ENCODE results near the gene H2BK1. TPM values are rescaled to one million over a fixed set of nuclear protein-coding genes. Genes with fewer than 3 reads are reported as not detected.

H2BK1 gene
- total RNA-seq, 1 experiment from 2014 or later = not detected

- DNase-seq (ENCODE audit: low spot score) = no peak
- in situ Hi-C loops (cut with HindIII; ENCODE audit: low sequenced_read_pairs) = no loop called here
Observed at GRCh38 chr7:151188252-151188542, 22.1 kb downstream of the H2BK1 start.

- in situ Hi-C loops (cut with HindIII; ENCODE audit: low sequenced_read_pairs) = no loop called here
- no peak for DNase-seq (ENCODE audit: low spot score)
Observed at GRCh38 chr7:151187409-151188251, 22.7 kb downstream of the H2BK1 start.

- no peak for DNase-seq (ENCODE audit: low spot score)
- in situ Hi-C loops (cut with HindIII; ENCODE audit: low sequenced_read_pairs) = no loop called here
Observed at GRCh38 chr7:151186640-151187408, 23.5 kb downstream of the H2BK1 start, which contains the start of gene ASB10. Gene ASB10, minus strand, starts transcription at chr7:151187250. Its CDS starts 120 bp downstream, at chr7:151187130.

GRCh38 chr7:151185762-151186639, 24.3 kb downstream of the H2BK1 start:
- in situ Hi-C loops (cut with HindIII; ENCODE audit: low sequenced_read_pairs) = no loop called here
- no peak for DNase-seq (ENCODE audit: low spot score)

GRCh38 chr7:151181011-151181431, 29.3 kb downstream of the H2BK1 start:
- no peak for DNase-seq (ENCODE audit: low spot score)
- in situ Hi-C loops (cut with HindIII; ENCODE audit: low sequenced_read_pairs) = no loop called here

- DNase-seq (ENCODE audit: low spot score) = no peak
- in situ Hi-C loops (cut with HindIII; ENCODE audit: low sequenced_read_pairs) = no loop called here
Observed at GRCh38 chr7:151179946-151180345, 30.3 kb downstream of the H2BK1 start.

GRCh38 chr7:151179287-151179860, 30.9 kb downstream of the H2BK1 start:
- in situ Hi-C loops (cut with HindIII; ENCODE audit: low sequenced_read_pairs) = no loop called here
- DNase-seq (ENCODE audit: low spot score) = no peak

- in situ Hi-C loops (cut with HindIII; ENCODE audit: low sequenced_read_pairs) = no loop called here
- no peak for DNase-seq (ENCODE audit: low spot score)
Observed at GRCh38 chr7:151178831-151179230, 31.5 kb downstream of the H2BK1 start.

GRCh38 chr7:151178236-151178635, 32.1 kb downstream of the H2BK1 start:
- DNase-seq (ENCODE audit: low spot score) = no peak

GRCh38 chr7:151177310-151177709, 33.0 kb downstream of the H2BK1 start:
- in situ Hi-C loops (cut with HindIII; ENCODE audit: low sequenced_read_pairs) = no loop called here
- DNase-seq (ENCODE audit: low spot score) = no peak

More at GRCh38 chr7:151178236-151178635, 32.1 kb downstream of the H2BK1 start:
- in situ Hi-C loops (cut with HindIII; ENCODE audit: low sequenced_read_pairs) = no loop called here

GRCh38 chr7:151176401-151176800, 33.9 kb downstream of the H2BK1 start:
- in situ Hi-C loops (cut with HindIII; ENCODE audit: low sequenced_read_pairs) = no loop called here
- DNase-seq (ENCODE audit: low spot score) = no peak

GRCh38 chr7:151175793-151176311, 34.4 kb downstream of the H2BK1 start:
- in situ Hi-C loops (cut with HindIII; ENCODE audit: low sequenced_read_pairs) = no loop called here
- no peak for DNase-seq (ENCODE audit: low spot score)

GRCh38 chr7:151175047-151175792, 35.1 kb downstream of the H2BK1 start:
- in situ Hi-C loops (cut with HindIII; ENCODE audit: low sequenced_read_pairs) = no loop called here
- DNase-seq (ENCODE audit: low spot score) = no peak

- in situ Hi-C loops (cut with HindIII; ENCODE audit: low sequenced_read_pairs) = no loop called here
- DNase-seq (ENCODE audit: low spot score) = peak; percentile 18
Observed at GRCh38 chr7:151174246-151175046, 35.8 kb downstream of the H2BK1 start.

GRCh38 chr7:151173386-151174245, 36.7 kb downstream of the H2BK1 start:
- DNase-seq (ENCODE audit: low spot score) = no peak
- in situ Hi-C loops (cut with HindIII; ENCODE audit: low sequenced_read_pairs) = no loop called here

- in situ Hi-C loops (cut with HindIII; ENCODE audit: low sequenced_read_pairs) = no loop called here
Observed at GRCh38 chr7:151172273-151173141, 37.8 kb downstream of the H2BK1 start.

More at GRCh38 chr7:151172273-151173141, 37.8 kb downstream of the H2BK1 start:
- peak; percentile 76 for DNase-seq (ENCODE audit: low spot score)

Data from G401 (cell line).